NCI-H2029 (cell line): ENCODE data around the gene RAB29.
A peak's percentile ranks its signal among the peaks of the same experiment; 100 is the strongest.
"Not testable (repeated sequence)": the region's sequence is repeated elsewhere in the genome, so short reads cannot be mapped to it uniquely, and the experiment has no call there.

Experiments used
- DNase-seq: peaks from one replicate; lab custom pipeline; 2025; lab: John Stamatoyannopoulos, UW

RAB29 gene, protein sequence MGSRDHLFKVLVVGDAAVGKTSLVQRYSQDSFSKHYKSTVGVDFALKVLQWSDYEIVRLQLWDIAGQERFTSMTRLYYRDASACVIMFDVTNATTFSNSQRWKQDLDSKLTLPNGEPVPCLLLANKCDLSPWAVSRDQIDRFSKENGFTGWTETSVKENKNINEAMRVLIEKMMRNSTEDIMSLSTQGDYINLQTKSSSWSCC

DNA sequence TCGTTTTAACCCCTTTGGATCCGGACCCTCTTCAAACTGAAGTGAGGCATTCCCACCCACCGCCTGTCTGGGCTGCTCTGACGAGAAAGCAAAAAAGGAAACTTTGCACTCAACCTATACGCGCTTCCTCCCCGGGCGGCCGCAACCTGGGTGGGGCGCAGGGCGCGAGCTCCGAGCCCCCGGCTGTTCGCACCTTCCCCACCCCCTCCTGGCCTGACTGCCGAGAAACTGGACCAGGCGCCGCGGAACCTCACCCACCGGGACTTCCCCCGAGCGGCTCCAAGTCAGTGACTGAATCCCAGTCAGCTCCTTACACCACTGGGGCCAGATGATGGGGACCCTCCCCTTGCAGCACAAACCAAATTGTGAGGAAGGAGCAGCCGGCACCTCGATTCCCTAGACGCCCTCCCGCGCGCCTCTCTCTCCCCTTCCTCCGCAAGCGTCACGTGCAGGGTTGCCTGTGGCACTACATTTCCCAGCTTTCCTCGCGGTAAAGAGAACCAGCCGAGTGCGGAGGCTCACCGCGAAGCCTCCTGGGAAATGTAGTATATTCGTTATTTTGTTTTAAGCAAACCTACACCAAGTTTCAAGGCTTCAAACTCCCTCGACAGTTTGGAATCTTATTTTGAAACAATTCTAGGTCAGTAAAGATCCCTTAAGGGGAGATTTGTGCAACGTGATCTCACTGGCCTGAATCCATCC, at the start of gene RAB29:
Gene RAB29, minus strand, starts transcription at position 468 of the 702 bp plus-strand sequence. CDS start 526 bp downstream, outside the sequence.
- peak; percentile 52 for DNase-seq

DNA sequence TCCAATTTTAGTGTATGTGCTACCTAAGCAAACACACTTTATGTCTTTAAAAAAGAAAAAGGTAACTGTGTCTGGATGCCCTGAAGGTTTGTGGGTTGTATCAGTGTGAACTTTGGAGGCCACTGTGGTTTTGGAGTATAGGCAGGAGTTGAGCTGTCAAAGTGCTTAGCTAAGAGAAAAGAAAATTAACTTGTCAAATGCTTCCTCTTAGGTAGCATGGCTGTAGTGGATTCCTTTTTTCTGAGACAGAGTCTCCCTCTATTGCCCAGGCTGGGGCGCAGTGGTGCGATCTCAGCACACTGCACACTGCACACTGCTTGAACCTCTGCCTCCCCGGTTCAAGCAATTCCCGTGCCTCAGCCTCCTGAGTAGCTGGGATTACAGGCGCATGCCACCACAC, 48.9 kb upstream of the RAB29 start:
- DNase-seq: no peak

GRCh38 chr1:205823260-205823659, 48.0 kb upstream of the RAB29 start:
- not testable (repeated sequence) for DNase-seq

- DNase-seq: no peak
Measured at GRCh38 chr1:205822397-205822796, 47.1 kb upstream of the RAB29 start.

GRCh38 chr1:205817988-205818387, 42.7 kb upstream of the RAB29 start:
- no peak for DNase-seq

- DNase-seq: no peak
Measured at GRCh38 chr1:205817364-205817763, 42.1 kb upstream of the RAB29 start.

- no peak for DNase-seq
Measured at GRCh38 chr1:205813755-205814058, 38.4 kb upstream of the RAB29 start.

GRCh38 chr1:205812878-205813754, 37.8 kb upstream of the RAB29 start, which contains the start of gene SLC41A1:
Gene SLC41A1, minus strand, starts transcription at chr1:205813198. Its CDS starts 2,757 bp downstream, at chr1:205810441.
- peak; percentile 70 for DNase-seq

- no peak for DNase-seq
Measured at GRCh38 chr1:205812271-205812877, 37.1 kb upstream of the RAB29 start.

DNA sequence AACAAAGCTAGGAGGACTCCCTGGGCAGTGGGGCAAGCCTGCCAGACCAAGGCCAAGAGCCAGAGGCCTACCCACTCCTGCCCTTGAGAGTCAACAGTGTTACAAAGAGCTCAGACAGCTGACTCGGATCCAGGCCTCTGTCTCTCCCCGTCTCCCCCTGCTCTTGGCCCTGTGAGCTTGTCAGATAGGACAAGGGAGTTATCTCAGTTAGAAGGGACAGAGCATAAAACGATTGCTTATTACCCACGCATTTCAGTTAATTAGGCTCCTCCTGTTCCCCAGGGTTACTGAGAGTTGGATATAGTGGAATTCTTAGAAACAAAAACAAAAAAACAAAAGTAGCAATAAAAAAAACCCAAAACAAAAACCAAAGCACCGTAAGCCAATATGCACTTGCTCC, 36.4 kb upstream of the RAB29 start:
- DNase-seq: no peak

DNA sequence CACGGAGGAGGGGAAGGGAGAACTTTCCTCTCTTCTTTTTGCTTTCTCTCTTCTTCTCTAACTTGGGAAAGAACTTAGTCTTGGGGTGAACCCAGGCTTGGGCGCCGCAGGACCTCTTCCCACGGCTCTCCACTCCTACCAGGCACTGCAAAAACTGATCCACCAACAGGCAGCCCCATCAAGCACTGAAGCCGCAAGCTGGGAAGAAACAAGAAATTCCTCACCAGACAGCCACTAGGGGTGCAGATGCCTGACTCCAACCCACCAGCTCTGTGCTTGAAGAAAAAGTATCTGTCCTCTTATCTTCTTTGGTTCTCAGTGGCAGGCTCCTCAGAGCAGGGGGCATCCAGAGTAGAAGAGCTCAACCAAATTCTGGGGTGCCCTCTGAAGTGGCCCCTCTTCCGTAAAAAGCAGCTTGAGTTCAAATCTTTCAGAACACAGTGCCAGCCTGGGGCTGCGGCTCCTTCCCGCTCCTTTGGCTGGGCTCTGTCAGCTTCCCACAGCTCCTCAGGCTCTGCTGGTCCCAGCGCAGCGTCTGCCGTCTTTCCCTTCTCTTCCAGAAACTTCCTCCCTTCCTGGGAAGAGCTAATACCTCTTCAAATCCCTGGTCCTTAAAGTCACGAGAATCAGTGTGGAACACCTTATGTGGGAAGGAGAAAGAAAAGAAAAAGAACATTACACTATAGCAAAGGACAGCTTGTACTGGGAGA, 35.3 kb upstream of the RAB29 start:
- DNase-seq: no peak

DNA sequence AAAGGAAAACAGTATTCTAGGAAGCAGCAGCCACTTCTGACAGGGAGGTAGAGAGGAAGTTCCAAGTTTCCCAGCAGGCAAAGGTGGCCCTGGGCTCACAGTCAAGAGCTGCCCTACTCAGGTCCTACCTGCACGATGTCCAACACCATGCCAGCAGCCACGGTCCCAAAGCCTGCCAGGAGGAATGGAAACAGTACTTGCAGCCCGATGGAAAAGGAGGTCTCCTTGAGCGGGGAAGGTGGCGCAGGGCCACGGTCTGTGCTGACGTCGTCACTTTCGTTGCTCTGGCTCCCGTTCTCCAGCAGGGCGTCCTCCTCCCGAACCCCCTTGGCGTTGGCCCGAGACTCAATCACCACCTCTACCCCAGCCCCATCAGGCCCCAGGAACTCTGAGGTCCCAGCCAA, 34.7 kb upstream of the RAB29 start:
- DNase-seq: no peak

GRCh38 chr1:205809469-205809868, 34.2 kb upstream of the RAB29 start:
- no peak for DNase-seq

DNA sequence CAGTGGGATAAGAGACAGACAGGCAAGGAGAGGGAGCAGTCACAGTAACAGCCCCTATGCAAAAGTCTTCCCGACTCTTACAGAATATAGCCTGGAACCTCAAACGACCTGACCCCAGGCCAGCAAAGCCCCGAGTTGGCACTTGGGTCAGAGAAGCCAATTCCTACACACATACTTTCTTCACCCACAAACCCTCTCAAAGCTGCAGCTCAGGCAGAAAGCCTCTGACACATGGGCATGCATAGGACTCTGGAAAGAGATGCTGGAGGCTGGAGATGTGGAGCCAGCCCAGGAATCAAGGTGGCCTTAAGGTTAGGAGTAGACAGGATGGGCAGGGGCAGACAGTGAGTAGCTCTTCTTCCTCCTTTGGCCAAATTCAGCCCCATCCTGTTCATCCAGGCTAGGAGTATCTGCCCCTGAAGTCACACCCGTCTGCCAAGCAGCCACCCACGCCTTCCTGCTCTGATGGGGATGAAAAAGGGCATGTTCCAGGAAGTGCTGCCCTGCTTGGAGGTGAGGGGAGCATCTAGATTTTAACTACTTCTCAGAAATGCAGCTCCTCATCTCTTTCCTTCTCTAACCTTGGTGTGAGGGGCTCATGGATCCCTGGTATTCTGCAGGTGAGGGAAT, 29.9 kb upstream of the RAB29 start:
- DNase-seq: no peak

DNA sequence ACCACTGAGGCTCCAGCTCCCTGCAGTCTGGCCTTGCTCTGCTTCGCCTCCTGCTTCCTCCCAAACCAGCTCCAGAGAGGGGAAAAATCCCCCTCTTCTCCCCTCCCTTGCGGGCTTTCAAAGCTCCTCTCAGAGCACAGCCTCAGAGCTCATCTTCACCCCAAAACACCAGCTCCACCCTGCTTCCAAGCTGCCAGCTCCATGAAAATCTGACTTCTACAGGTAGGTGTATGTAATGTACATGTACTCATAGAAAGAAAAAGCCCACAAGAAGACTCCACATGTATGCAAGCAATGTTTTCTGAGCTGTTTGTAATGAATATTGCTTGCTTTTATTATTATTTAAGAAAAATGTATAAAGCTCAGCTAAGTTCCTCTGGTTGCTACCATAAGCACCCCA, 29.3 kb upstream of the RAB29 start:
- no peak for DNase-seq

DNA sequence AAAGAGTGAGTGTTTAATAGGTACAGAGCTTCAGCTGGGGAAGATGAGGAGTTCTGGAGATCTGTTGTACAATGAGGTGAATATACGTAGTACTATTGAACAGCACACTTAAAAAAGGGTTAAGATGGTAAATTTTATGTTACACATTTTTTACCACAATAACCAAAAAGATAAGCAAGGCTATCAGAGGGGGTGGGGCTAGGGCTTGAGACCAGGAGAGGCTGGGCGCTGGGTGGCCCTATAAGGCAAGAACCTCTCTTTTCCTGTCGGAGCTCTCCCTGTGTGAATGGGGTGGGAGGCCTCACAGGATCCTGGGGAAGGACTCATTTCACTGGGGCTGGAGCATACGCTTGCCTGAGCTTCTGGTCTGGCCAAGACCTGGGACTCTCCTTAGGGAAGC, 28.7 kb upstream of the RAB29 start:
- DNase-seq: no peak

GRCh38 chr1:205802060-205802459, 26.8 kb upstream of the RAB29 start:
- DNase-seq: no peak

DNA sequence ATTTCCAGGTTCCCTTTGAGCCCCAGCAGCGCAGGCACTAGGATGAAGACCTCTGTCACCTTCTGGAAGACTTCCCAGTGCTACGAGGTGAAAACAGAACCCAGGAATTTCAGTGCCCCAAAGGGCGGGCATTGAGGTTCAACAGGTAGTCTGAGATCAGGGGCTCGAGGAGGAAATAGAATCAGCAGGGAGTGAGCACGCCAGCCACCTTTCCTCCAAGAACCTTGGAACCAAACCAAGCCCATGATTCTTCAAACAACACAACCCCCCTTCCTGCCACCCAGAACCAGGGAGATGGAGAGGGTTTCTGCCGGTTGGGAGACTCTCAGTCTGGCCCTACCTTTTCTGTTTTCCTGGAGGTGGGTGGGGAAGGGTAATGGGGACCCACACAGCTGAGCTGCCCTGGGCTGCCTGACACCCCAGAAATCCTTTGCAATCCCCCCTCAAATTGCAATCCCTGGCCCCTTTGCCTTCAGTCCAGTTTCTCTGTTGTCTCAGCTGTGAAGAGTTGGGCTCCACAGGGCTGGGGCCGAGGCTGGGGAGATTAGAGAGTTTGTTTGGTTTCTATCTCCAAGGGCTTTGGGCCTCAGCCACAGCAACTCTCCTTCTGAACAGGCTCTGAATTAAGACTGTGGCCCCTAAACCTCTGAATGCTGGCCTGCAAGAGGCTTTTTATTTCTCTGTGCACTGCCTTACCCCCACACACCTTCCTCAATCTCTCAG, 25.9 kb upstream of the RAB29 start:
- peak; percentile 63 for DNase-seq

GRCh38 chr1:205800427-205800826, 25.1 kb upstream of the RAB29 start:
- DNase-seq: no peak

DNA sequence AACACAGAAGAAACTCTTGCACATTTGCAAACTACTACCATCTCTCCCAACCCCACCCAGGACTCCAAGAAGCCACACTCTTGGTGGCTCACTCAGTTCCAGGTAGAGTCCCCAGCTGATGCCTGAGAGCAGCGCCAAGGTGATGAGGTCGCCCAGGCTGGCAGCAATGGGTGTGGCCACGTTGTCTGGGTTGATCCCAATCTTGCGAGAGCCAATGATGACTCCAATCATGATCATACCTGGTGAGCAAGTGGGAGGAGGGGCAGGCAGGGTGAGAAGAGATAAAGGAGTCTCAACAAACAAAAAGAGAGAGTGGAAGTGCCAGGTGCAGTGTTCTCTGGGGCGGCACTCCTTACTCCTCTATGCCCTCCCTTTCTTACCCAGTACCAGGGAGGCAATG, 23.3 kb upstream of the RAB29 start:
- no peak for DNase-seq

GRCh38 chr1:205797168-205797567, 21.9 kb upstream of the RAB29 start:
- DNase-seq: no peak
